ENCODE measurements around the gene GIT1.

GIT1 gene

DNA sequence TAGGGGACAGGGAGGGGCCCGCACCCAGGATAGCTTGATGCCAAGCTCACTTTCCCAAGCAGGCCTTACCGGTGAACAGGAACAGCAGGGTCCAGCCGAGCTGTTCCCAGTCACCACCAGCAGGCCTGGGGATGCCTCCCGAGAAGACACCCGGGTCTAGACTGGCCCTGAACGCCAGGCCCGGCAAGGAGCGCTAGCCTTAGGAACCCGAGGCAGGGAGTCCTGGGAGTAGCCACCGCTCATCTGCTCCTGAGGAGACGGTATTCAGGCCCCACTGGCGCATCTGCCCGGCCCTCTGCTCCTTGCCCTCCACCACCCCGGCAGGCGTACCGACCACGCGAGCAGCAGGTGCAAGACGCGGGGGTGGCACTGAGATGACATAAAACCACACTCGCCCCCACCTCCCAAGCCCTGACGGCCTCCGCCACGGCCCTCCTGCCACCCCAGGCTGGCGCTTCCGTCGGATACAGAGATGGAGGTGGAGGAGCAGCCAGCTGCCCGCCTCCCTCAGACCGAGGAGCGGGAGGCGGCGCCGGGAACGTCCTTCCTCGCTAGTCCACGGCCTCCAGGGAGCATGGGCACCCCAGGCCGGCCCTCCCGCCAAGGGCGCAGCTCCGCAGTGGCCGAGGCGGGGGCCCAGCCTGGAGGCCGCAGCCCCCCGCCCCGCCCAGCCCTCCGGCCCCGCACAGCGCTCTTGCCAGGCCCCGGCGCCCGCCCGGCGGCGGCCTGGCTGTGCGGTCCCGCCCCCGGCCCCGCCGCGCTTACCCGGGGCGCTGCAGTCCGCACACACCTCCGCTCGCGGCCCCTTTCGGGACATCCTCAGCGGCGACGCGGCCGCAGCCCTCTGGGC lies 661 bp downstream of the GIT1 start:
- TF ChIP-seq CTCF (IDR thresholded peaks at IDR 0.05; ENCODE audit: low read length, missing control alignments): no peak
- peak; percentile 32 for DNase-seq (ENCODE audit: low read depth)
- H3K4me3 ChIP-seq (replicated peaks; ENCODE audit: low read depth, low read length): peak overlapping the region; percentile 75

- peak overlapping the region; percentile 75 for H3K4me3 ChIP-seq (replicated peaks; ENCODE audit: low read depth, low read length)
- DNase-seq (ENCODE audit: low read depth): no peak
- TF ChIP-seq CTCF (IDR thresholded peaks at IDR 0.05; ENCODE audit: low read length, missing control alignments): no peak
Measured at GRCh38 chr17:29588017-29588561, 1.4 kb downstream of the GIT1 start.

GRCh38 chr17:29587591-29587990 lies 1.9 kb downstream of the GIT1 start:
- no peak for DNase-seq (ENCODE audit: low read depth)
- H3K4me3 ChIP-seq (replicated peaks; ENCODE audit: low read depth, low read length): peak overlapping the region; percentile 75
- no peak for TF ChIP-seq CTCF (IDR thresholded peaks at IDR 0.05; ENCODE audit: low read length, missing control alignments)

DNA sequence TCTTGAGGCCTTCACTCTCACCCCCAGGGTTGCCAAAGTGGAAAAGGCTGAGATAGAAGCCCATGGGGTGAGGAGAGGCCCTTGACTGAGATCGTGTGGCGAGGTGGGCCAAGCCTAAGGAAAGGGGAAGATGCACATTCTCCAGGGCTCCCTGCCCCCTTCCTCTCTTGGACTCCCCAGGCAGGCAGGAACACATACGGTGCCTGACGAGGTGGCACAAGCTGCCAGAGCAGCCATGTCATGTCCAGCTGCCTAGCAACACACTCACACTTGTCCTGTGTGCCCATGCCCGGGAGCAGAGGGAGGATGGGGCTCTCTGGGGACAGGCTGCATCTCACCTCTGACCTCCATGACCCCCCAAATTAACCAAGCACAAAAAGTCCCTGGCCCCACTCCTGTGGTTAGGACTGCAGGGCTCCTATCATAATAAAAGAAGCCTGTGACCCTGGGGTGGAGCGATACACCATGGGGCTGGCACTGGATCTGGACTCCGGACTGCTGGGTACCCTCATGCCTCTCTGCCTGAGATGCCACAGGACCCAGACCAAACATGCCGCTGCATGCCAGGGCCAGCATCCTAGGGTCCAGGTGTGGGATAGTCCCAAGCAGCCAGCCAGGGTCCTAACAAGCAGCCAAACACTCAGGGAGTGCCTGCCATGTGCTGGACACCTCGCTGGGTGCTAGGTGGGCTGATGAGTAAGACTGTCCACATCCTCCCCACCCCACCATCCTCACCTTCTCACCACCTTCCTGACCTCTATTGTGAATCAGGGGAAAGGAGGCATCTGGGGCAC lies 2.6 kb downstream of the GIT1 start:
- H3K4me3 ChIP-seq (replicated peaks; ENCODE audit: low read depth, low read length): no peak overlapping the region
- TF ChIP-seq CTCF (IDR thresholded peaks at IDR 0.05; ENCODE audit: low read length, missing control alignments): no peak
- DNase-seq (ENCODE audit: low read depth): no peak

- peak; percentile 36 for DNase-seq (ENCODE audit: low read depth)
- peak; percentile 35 for TF ChIP-seq CTCF (IDR thresholded peaks at IDR 0.05; ENCODE audit: low read length, missing control alignments)
- H3K4me3 ChIP-seq (replicated peaks; ENCODE audit: low read depth, low read length): no peak overlapping the region
Measured at GRCh38 chr17:29585080-29585751, 4.2 kb downstream of the GIT1 start.

DNA sequence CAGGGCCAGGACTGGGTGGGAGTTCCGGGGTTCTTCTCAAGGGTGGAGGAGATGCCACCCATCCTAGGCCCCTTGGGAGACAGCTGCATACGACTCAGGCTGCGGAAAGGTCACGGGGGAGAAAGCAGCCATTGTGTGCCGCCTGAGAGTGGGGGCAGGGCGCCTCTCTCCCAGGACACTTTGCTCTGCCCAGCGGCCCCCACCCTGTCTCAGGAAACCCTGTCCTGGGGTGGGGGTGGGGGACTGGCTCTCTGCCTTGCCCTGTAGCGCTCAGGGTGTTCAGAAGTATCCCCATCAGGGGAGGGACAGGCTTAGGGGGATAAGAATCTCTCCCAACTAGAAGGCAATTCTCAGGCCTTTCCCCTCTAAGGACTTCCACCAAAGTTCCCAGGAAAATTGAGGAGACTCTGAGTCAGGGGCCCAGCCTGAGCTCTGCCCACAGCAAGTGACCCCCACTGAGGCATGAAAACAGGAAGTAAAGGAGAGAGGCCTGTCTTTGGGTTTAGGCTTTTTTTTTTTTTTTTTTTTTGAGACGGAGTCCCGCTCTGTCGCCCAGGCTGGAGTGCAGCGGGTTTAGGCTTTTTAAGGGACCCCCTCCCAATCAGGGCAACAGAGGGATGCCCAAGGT lies 4.9 kb downstream of the GIT1 start:
- H3K4me3 ChIP-seq (replicated peaks; ENCODE audit: low read depth, low read length): no peak overlapping the region
- no peak for DNase-seq (ENCODE audit: low read depth)
- no peak for TF ChIP-seq CTCF (IDR thresholded peaks at IDR 0.05; ENCODE audit: low read length, missing control alignments)
